ENCODE measurements around the gene LGMN.
A peak's percentile ranks its signal among the peaks of the same experiment; 100 is the strongest.

LGMN gene

GRCh38 chr14:92675976-92676375 is 72.5 kb downstream of the LGMN start:
- DNase-seq (ENCODE audit: low spot score), result no peak

DNA sequence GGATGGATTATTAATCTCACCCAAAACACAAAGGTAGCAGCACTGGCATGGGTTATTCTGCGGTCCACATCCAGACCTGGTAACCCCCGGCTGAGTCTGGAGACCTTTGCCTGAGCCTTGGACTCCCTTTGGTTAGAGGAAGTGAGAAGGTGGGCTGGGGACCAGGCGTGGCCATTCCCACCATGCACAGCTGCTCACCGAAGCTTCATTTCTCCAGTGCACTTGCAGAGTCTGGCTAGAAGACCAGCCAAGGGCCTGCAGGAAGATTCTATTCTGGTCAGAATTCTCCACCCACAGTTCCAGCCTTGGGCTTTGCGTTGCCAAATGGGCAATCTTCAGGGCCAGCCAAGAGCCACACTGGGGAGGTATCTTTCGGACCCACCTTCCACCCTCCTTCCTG is 73.0 kb downstream of the LGMN start:
- DNase-seq (ENCODE audit: low spot score), result no peak

GRCh38 chr14:92673601-92674150 is 74.8 kb downstream of the LGMN start:
- DNase-seq (ENCODE audit: low spot score), result no peak

- peak; percentile 52 for DNase-seq (ENCODE audit: low spot score)
Observed at GRCh38 chr14:92670643-92671366, 77.6 kb downstream of the LGMN start.

DNA sequence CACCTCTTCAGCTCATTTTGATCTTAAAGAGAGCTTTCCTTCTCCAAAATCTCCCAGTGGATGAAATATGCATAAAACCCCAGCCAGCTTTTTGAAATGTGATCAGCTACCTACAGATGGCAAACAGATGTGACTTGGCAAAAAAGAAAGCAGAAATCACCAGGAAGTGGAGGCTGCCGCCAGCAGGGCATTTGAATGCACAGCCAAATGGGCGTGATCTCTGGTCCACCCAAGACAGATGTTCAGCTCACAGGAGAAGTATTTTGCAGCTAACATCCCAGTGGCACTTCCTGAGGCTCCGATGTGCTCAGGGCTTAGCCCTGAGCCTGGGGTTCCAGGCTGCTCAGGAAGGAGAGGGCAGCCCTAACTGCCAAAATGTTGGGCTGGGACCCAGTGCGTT is 78.3 kb downstream of the LGMN start:
- peak; percentile 94 for DNase-seq (ENCODE audit: low spot score)

DNA sequence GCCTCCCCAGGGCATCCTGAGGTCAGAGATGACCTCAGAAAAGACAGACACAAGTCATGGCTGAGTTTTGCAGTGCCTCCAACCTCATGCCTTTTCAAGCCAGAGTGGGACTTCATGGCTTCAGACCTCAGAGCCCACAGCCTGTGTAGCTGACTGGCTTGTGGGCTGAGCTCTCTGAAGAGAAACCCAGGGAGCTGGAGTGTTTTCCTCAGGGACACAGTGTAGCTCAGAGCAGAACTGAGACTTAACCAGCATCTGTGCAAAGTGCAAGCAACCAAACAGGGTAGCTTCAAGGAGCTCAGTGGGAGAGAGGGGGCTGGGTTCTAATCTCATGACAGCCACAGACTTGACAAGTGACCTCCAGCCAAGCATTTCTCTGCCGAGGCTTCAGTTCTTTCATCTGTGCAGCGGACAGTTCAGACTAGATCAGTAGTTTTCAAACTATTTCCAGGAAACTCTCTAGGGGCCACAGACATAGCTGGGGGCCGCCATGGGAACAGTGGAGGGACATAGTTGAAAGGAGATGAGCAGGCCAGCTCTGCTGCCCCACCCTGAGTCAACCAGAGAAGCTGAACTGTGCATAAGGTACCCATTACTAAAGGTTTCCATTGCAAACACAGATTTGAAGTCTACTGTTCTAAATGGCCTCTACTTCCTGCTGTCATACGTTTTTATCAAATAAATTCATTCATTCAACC is 80.0 kb downstream of the LGMN start:
- DNase-seq (ENCODE audit: low spot score), result no peak

- no peak for DNase-seq (ENCODE audit: low spot score)
Observed at GRCh38 chr14:92666251-92666650, 82.2 kb downstream of the LGMN start.

- no peak for DNase-seq (ENCODE audit: low spot score)
Observed at GRCh38 chr14:92665661-92666110, 82.7 kb downstream of the LGMN start.

DNA sequence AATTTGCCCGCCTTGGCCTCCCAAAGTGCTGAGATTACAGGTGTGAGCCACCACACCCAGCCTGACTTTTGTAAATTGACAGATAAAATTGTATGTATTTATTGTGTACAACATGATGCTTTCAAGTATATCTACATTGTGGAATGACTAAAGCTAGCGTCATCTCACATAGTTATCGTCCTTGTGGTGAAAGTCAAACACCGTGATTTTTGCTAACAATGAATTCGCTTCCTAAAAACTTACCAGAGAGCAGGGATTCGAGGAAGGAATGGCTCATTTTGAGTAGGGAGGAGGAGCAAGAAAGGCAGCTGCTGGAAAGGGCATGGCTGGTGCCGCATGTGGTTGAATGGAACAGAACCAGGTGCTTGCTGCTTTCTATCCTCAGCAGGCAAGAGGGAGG is 85.4 kb downstream of the LGMN start:
- no peak for DNase-seq (ENCODE audit: low spot score)

DNA sequence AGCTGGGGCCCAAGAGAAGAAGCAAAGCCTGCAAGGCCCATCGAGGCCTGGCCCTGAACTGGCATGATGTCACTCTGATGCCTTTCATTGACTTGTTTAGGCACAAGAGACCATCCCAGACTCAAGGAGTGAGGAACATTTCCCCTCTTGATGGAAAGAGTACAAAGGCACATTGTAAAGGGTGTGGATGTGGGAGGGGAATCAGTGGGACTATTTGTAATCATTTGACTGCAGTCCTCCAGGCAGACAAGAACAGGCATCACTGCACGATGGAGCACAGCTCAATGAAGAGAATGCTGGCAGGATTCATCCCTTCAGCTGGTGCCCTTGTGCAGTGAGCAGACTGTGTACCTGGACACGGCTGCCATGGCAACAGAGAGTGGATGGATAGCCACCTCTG is 87.9 kb downstream of the LGMN start:
- no peak for DNase-seq (ENCODE audit: low spot score)

GRCh38 chr14:92659765-92660561 is 88.5 kb downstream of the LGMN start:
- no peak for DNase-seq (ENCODE audit: low spot score)

DNA sequence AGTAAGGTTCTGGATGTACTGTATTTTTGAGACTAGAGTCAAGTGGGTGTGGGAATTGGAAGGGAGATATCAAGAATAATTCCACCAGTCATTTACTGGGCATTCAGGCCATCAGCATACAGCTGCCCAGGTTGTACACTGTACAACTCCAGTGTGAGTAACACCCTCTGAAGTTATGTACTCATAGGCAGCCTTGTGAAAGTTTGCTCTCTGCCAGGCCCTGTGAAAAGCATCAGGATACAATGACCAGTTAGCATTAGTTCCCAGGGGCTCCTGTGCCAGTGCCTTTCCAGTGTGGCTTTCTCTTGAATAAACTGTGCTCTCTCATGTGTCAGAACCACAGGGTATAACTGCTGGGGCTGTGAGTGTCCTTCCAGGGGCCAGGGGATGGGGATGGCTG is 89.7 kb downstream of the LGMN start:
- no peak for DNase-seq (ENCODE audit: low spot score)

DNA sequence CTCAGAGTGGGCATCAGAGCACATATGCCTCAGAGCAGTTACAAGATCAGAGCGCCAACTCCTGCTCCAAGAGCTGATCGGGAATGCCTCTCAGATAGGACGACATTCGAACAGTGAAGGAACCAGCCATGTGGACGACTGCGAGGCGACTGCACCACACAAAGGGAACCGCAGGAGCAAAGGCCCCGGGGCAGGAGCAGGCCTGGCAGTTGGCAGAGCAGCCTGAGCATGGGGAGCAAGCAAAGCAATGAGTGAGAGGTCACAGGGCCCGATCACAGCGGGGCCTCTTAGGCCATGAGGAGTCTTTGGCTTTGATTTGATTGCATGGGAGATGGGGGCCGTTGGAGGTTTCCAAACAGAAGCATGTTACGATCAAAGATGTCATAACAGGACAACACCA is 90.3 kb downstream of the LGMN start:
- DNase-seq (ENCODE audit: low spot score), result no peak

DNA sequence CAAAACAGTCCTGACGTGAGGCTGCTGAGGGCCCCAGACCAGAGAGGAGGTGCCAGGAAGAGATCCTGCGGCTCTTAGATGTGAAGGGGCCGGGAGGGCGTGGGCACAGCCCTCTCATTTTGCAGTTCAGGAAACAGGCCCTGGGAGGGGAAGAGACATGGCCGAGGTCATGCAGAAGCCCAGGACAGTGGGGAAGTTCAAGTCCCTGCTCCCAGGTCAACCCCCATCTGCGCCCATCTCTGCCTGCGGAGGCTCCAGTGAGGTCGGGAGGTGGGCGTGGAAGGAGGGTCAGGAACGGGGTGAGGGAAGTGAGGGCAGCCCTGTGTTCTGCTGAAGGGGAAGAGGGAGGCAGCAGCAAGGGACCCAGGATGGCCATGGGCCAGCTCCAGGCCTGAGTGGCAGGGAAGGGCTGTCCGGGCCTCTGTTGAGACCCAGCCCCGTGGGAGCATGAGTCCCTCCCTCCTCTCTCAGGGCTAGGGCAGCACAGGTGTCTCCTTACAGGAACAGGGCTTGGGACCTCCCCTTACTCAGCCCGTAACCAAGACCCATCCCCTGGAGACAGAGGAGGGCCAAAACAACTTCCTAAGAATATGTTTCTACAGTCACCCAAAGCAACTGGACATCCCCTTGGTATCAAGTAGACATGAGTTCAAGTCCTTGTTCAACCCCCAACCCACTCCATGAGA is 90.8 kb downstream of the LGMN start:
- DNase-seq (ENCODE audit: low spot score), result no peak

- DNase-seq (ENCODE audit: low spot score), result no peak
Observed at GRCh38 chr14:92656306-92657081, 91.9 kb downstream of the LGMN start.

GRCh38 chr14:92655419-92656201 is 92.8 kb downstream of the LGMN start:
- no peak for DNase-seq (ENCODE audit: low spot score)

DNA sequence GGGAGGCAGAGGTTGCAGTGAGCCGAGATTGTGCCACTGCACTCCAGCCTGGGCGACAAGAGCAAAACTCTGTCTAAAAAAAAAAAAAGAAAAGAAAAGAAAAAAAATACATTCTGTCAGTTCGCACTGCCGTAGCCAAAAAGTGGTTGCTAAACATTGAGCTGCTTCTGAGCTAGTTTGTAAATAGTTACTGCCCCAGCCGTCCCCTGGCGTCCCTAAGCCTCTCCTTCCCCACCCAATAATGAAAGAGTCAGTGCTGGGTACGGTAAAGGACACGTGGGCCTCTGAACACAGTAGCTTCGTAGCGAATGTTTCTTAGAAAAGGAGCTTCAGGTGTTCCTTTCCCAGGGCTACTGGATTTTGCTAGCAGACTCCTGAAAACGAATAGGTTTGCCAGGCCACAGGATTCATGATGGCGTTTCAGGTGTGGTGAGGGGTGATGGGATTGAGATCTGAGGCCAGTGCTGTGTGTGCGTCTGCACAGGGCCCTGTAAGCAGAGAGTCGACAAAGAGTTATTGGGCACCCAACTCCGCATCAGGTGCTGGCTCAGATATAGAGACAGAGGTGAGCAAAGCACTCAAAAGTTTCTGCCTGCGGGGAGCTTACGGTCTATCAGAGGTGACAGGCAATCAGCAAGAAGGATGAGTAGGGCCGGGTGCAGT is 94.1 kb downstream of the LGMN start:
- no peak for DNase-seq (ENCODE audit: low spot score)

Data from AG20443 (cell line).